Vagina (tissue), 2 donors: ENCODE measurements around the gene FGGY. TPM values are rescaled to one million over a fixed set of nuclear protein-coding genes. Genes with fewer than 3 reads are reported as not detected.

Experiments used
- DNase-seq, 2 donors: peaks; one replicate each; pipeline ENCODE4 v3.0.0-alpha.2; 2017; ENCODE audit errors: extremely low spot score in 2 of 2
- H3K27ac ChIP-seq: fragments of 200-600 bp; sonication (generic); one replicate; pipeline ENCODE4 v1.5.1; 2019
- H3K27me3 ChIP-seq: fragments of 200-600 bp; sonication (generic); one replicate; pipeline ENCODE4 v1.5.1; 2019
- H3K36me3 ChIP-seq, 2 donors: fragments of 200-600 bp; sonication (generic); one replicate each; pipeline ENCODE4 v1.5.1; 2017 to 2019
- H3K4me1 ChIP-seq: fragments of 200-600 bp; sonication (generic); one replicate; pipeline ENCODE4 v1.5.1; 2019
- H3K4me3 ChIP-seq, 2 donors: fragments of 200-600 bp; sonication (generic); 1 replicate in 1 of 2; 2 replicates in 1 of 2; pipeline ENCODE4 v1.5.1; 2016 to 2019
- H3K9me3 ChIP-seq: fragments of 200-600 bp; sonication (generic); one replicate; pipeline ENCODE4 v1.5.1; 2019
- POLR2A ChIP-seq, 2 donors: fragments of 450-650 bp; IDR thresholded peaks; one replicate each; pipeline ENCODE4 v1.6.1; 2017; ENCODE audit warnings: antibody characterized with exemption in 2 of 2, mild to moderate bottlenecking in 2 of 2, moderate library complexity in 2 of 2
- POLR2AphosphoS5 ChIP-seq, 2 donors: sonication (generic); formaldehyde crosslinking; IDR thresholded peaks; one replicate each; pipeline ENCODE4 v1.9.0; 2017; ENCODE audit warnings: antibody characterized with exemption in 2 of 2, mild to moderate bottlenecking in 2 of 2, low read depth in 1 of 2; ENCODE audit not compliant: insufficient read depth in 1 of 2
- intact Hi-C: fragments of 100-400 bp; cut with DNase I; formaldehyde crosslinking; loops from one replicate; pipeline ENCODE4 v1.15.1; 2023
- total RNA-seq: library from RNA; depleted of rRNA; stranded (reverse); fragments of >200 nt; gene quantifications from one replicate; pipeline ENCODE4 v1.2.3, GENCODE V29; 2016
- TF ChIP-seq, protein P1 (sequence below), 3 experiments: fragments of 450-650 bp in 2 of 3; fragments of 200-600 bp in 1 of 3; sonication (generic) in 1 of 3; IDR thresholded peaks; one replicate each; pipeline ENCODE4 v1.5.1; 2017 to 2019; ENCODE audit warnings: antibody characterized with exemption in 3 of 3, mild to moderate bottlenecking in 2 of 3, moderate library complexity in 2 of 3

The FGGY gene
- total RNA-seq, 1 donor from 2014 or later: 11.8 TPM

DNA sequence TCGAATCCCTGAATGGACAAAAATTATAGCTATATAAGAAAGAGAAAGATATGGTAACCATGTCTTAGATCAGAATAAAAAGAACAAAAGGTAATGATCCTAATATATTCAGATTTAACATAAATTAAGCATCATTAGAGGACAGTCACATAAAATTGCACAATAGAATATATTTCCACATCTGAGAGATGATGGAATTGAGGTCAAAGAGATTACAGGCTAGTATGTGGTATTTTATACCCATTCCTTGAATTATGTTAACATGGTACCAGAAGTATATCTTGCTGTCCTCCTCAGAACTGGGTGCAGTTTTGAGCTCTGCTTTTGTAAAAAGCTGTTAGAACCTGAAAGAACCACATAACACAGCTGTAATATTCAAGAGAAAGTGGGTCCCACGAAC, 272.3 kb downstream of the FGGY start:
- intact Hi-C loops: no loop called here

DNA sequence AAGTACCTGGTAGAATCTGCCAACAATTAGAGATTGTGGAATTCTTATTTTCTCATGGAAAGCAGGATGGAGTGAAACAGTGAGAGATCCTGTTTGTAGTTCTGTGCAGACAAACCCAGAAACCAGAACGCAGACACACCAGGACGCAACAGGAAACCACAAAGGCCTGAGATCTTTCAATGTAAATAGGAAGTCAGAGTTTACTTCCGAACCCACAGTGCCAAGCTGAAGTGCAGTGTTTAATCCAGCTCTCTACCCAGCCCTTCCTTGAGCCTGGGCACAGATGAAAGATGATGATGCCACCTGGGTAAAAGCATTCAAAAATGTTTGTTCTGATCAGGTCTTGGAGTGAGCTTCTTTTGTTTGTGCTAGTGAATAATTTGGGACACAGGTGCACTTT, 273.6 kb downstream of the FGGY start:
- Histone ChIP-seq H3K36me3 (no peaks in the 10 kb centered on the region), H3K9me3 (peaks cover 5% of the 10 kb centered on the region), H3K4me3 (no peak overlapping the region), H3K27me3 (no peaks in the 10 kb centered on the region), H3K27ac (no peak overlapping the region), H3K4me1 (no peaks in the 10 kb centered on the region)
- TF ChIP-seq, protein P1, sequence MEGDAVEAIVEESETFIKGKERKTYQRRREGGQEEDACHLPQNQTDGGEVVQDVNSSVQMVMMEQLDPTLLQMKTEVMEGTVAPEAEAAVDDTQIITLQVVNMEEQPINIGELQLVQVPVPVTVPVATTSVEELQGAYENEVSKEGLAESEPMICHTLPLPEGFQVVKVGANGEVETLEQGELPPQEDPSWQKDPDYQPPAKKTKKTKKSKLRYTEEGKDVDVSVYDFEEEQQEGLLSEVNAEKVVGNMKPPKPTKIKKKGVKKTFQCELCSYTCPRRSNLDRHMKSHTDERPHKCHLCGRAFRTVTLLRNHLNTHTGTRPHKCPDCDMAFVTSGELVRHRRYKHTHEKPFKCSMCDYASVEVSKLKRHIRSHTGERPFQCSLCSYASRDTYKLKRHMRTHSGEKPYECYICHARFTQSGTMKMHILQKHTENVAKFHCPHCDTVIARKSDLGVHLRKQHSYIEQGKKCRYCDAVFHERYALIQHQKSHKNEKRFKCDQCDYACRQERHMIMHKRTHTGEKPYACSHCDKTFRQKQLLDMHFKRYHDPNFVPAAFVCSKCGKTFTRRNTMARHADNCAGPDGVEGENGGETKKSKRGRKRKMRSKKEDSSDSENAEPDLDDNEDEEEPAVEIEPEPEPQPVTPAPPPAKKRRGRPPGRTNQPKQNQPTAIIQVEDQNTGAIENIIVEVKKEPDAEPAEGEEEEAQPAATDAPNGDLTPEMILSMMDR (IDR thresholded peaks at IDR 0.05): no peak
- TF ChIP-seq POLR2A (IDR thresholded peaks at IDR 0.05) (no peak), POLR2AphosphoS5 (IDR thresholded peaks at IDR 0.05; ENCODE audit: insufficient read depth in 1 of 2, low read depth in 1 of 2) (no peak)
- intact Hi-C loops: no loop called here
- DNase-seq: no peak

More for the DNA sequence above, 272.3 kb downstream of the FGGY start:
- no peaks in the 10 kb centered on the region for H3K27me3 ChIP-seq
- no peak overlapping the region for H3K27ac ChIP-seq
- peaks cover 13% of the 10 kb centered on the region for H3K4me1 ChIP-seq
- H3K36me3 ChIP-seq: no peaks in the 10 kb centered on the region
- no peak overlapping the region for H3K4me3 ChIP-seq
- peaks cover 2% of the 10 kb centered on the region for H3K9me3 ChIP-seq
- DNase-seq: no peak
- TF ChIP-seq, protein P1 (IDR thresholded peaks at IDR 0.05): no peak
- TF ChIP-seq POLR2AphosphoS5 (IDR thresholded peaks at IDR 0.05; ENCODE audit: insufficient read depth in 1 of 2, low read depth in 1 of 2) (no peak), POLR2A (IDR thresholded peaks at IDR 0.05) (no peak)

DNA sequence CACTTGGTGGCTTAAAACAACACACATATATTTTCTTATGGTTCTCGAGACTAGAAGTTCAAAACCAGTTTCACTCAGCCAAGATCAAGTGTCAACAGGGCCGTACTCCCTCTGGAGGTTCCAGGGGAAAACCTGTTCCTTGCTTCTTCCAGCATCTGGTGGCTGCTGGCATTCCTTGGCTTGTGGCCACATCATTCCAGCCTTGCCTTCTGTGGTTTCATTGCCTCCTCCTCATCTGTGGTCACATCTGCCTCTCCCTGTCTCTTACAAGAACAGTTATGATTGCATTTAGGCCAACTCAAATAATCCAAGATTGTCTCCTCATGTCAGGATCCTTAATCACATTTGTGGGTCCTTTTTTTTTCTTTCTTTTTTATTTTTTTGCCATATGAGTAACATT, 277.2 kb downstream of the FGGY start:
- intact Hi-C loops: no loop called here
- TF ChIP-seq, protein P1 (IDR thresholded peaks at IDR 0.05): no peak
- H3K27me3 ChIP-seq: no peaks in the 10 kb centered on the region
- H3K9me3 ChIP-seq: peaks cover 5% of the 10 kb centered on the region
- H3K27ac ChIP-seq: no peak overlapping the region
- no peak for DNase-seq
- no peaks in the 10 kb centered on the region for H3K36me3 ChIP-seq
- H3K4me1 ChIP-seq: no peaks in the 10 kb centered on the region
- H3K4me3 ChIP-seq: no peak overlapping the region

DNA sequence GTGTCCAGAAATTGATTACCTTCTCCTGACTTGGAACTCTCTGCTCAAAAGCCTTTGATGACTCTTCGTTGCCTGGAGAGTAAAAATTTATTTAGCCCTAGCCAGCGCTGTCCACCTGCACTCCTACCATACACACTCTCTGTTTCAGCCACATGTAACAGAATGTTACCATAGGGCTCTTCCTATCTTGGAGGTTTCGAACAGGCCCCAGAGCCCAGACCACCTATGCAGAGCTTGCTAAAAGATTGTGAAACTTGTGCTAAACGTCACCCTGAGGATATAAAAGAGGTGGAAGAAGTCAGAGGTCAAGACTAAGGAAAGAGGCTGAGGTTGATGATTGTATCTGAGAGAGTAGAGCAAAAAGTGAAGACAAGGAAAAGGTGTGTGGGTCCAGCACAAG, 280.9 kb downstream of the FGGY start:
- DNase-seq: no peak
- no peak for TF ChIP-seq POLR2A (IDR thresholded peaks at IDR 0.05)
- TF ChIP-seq POLR2AphosphoS5 (IDR thresholded peaks at IDR 0.05; ENCODE audit: insufficient read depth in 1 of 2, low read depth in 1 of 2): no peak
- TF ChIP-seq, protein P1 (IDR thresholded peaks at IDR 0.05): no peak
- H3K36me3 ChIP-seq: no peaks in the 10 kb centered on the region
- intact Hi-C loops: no loop called here
- no peak overlapping the region for H3K4me3 ChIP-seq
- no peaks in the 10 kb centered on the region for H3K4me1 ChIP-seq
- peaks cover 5% of the 10 kb centered on the region for H3K9me3 ChIP-seq
- H3K27ac ChIP-seq: no peak overlapping the region
- H3K27me3 ChIP-seq: no peaks in the 10 kb centered on the region

DNA sequence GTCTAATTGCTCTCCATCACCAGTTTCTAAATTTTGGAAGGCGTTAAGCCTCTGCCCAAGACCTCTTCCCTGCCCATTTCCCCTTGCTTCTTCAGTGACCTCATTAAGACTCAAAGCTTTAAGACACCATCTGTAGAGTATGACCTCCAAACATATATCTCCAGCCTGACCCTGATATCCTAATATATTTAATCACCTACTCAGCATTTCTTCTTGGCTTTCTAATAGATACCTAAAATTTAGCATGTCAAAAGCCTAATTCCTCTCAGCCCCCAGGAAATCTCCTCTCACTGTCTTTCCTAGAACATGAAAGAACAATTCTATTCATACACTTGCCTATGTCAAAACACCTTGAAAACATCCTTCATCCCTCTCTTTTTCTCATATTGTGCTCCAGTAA, 282.3 kb downstream of the FGGY start:
- DNase-seq: no peak
- Histone ChIP-seq H3K9me3 (peaks cover 2% of the 10 kb centered on the region), H3K27me3 (no peaks in the 10 kb centered on the region), H3K36me3 (no peaks in the 10 kb centered on the region), H3K27ac (no peak overlapping the region), H3K4me3 (no peak overlapping the region), H3K4me1 (no peaks in the 10 kb centered on the region)
- no peak for TF ChIP-seq POLR2A (IDR thresholded peaks at IDR 0.05)
- no peak for TF ChIP-seq POLR2AphosphoS5 (IDR thresholded peaks at IDR 0.05; ENCODE audit: insufficient read depth in 1 of 2, low read depth in 1 of 2)
- TF ChIP-seq, protein P1 (IDR thresholded peaks at IDR 0.05): no peak
- intact Hi-C loops: no loop called here
